ENCODE data around the gene MFAP4. TPM values are rescaled to one million over a fixed set of nuclear protein-coding genes. Genes with fewer than 3 reads are reported as not detected.

MFAP4 gene
- total RNA-seq, 4 donors from 2014 or later = 14.3 to 185 (median 104) TPM

GRCh38 chr17:19362277-19363113 is 24.5 kb downstream of the MFAP4 start, which contains the start of gene B9D1:
Gene B9D1, minus strand, starts transcription at chr17:19362723. Its CDS starts 154 bp downstream, at chr17:19362569.
- no peak for TF ChIP-seq CTCF (IDR thresholded peaks at IDR 0.05; ENCODE audit: low read depth)

- TF ChIP-seq CTCF (IDR thresholded peaks at IDR 0.05; ENCODE audit: low read depth) = no peak
Observed at GRCh38 chr17:19361944-19362276, 25.1 kb downstream of the MFAP4 start.

GRCh38 chr17:19361326-19361725 is 25.7 kb downstream of the MFAP4 start:
- TF ChIP-seq CTCF (IDR thresholded peaks at IDR 0.05; ENCODE audit: low read depth) = no peak

GRCh38 chr17:19360772-19361171 is 26.2 kb downstream of the MFAP4 start:
- TF ChIP-seq CTCF (IDR thresholded peaks at IDR 0.05; ENCODE audit: low read depth) = no peak

GRCh38 chr17:19359856-19360255 is 27.1 kb downstream of the MFAP4 start:
- no peak for TF ChIP-seq CTCF (IDR thresholded peaks at IDR 0.05; ENCODE audit: low read depth)

- no peak for TF ChIP-seq CTCF (IDR thresholded peaks at IDR 0.05; ENCODE audit: low read depth)
Observed at GRCh38 chr17:19359151-19359550, 27.8 kb downstream of the MFAP4 start.

- TF ChIP-seq CTCF (IDR thresholded peaks at IDR 0.05; ENCODE audit: low read depth) = no peak
Observed at GRCh38 chr17:19357761-19358160, 29.2 kb downstream of the MFAP4 start.
